GM20431 (cell line): ENCODE measurements around the gene TRIM28.
"Not testable (repeated sequence)": the region's sequence is repeated elsewhere in the genome, so short reads cannot be mapped to it uniquely, and the experiment has no call there.

Experiments
- in situ Hi-C: fragments of 300-500 bp; cut with MseI, MboI; formaldehyde crosslinking; loops from one replicate; pipeline ENCODE4 v1.15.0; 2020; ENCODE audit warnings: low sequenced_read_pairs; ENCODE audit not compliant: unreplicated experiment

Gene TRIM28

DNA sequence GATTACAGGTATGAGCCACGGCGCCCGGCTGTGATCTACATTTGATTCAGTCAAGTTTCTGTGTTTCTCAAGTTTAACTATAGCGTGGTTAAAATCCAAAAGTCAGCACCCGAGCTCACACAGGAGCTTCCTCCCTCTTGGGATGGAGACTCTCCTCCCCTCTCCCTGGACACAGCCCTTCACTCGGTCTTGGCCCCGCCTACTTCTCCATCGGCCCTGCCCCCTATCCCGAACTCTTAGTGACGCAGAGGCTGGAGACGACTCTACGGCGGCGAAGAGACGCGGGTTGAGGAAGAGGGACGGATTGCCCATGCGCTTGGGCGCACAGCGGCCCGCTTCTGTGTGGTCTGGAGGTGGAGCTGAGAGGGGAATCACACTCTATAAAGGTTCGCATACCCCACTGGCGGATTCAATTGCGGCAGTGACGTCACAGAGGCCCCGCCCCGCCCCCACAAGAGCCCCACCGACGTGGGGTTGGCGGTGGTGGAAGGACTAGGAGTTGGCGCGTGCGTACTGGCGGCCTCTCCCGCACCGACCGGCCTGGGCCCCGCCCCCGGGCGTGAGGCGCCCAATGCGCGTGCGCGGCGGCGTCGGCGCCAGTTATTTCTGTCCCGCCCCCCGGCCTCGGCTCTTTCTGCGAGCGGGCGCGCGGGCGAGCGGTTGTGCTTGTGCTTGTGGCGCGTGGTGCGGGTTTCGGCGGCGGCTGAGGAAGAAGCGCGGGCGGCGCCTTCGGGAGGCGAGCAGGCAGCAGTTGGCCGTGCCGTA is at the start of gene TRIM28:
TSS of gene TRIM28 (plus strand) at position 239 of the 765 bp plus-strand sequence. CDS start 694 bp downstream, outside the sequence.
- in situ Hi-C loops = no loop called here

GRCh38 chr19:58497634-58498170 is 46.2 kb upstream of the TRIM28 start:
- in situ Hi-C loops = no loop called here

DNA sequence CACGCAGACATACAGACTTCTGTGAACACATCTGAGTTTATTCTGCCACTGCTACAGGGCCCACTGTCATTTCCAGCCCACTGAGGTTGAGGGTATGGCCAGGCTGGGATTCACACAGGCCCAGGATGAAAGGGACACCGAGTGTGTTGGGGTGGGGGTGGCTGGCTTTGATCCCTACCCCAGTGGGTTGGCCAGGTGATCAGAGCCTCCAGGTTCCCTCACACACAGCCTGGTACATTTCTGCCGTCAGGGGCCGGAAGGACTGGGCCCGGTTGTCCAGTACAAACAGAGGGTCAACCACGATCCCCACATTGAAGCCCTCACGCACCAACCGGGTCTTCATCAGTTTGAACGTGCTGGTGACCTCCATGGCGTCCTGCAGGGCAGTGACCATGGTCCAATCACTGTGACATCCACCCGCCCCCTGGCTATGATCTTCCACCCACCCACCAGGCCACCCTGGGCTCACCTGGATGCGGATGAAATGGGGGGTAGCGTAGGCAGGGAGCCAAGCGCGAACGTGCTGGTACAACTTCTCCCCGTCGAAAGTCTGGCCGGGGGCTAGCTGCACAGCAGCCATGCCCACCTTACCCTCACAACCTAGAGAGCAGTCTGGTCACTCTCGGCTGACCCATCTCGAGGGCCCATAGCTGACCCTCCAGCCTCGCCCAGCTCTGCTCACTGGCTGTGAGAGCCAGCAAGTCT is 45.4 kb upstream of the TRIM28 start:
- in situ Hi-C loops = no loop called here

GRCh38 chr19:58499021-58499927 is 44.6 kb upstream of the TRIM28 start:
- in situ Hi-C loops = no loop called here

GRCh38 chr19:58500242-58500641 is 43.6 kb upstream of the TRIM28 start:
- in situ Hi-C loops = no loop called here

GRCh38 chr19:58507602-58508223 is 36.2 kb upstream of the TRIM28 start:
- in situ Hi-C loops = not testable (repeated sequence)

DNA sequence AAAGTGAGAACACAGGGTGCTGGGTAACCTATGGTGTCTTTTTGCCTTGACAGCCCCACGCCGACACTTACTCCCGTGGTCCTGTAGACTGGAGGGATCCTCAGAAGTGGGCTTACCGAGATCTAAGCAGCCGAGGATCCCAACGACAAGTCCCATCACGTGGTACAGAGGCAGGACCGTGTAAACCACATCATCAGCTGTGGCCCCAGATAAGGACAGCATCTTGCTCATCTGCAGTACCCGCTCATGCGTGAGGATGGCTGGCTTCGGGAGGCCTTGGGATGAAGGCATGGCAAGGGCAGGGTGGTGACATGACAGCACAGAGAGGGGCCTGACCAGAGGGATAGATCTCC is 34.2 kb upstream of the TRIM28 start:
- in situ Hi-C loops = no loop called here

- in situ Hi-C loops = no loop called here
Observed at GRCh38 chr19:58510084-58510862, 33.6 kb upstream of the TRIM28 start.

- in situ Hi-C loops = no loop called here
Observed at GRCh38 chr19:58511353-58512208, 32.3 kb upstream of the TRIM28 start, which contains the start of gene SLC27A5. Gene SLC27A5, minus strand, starts transcription at chr19:58511992. Its CDS starts 37 bp downstream, at chr19:58511955.

DNA sequence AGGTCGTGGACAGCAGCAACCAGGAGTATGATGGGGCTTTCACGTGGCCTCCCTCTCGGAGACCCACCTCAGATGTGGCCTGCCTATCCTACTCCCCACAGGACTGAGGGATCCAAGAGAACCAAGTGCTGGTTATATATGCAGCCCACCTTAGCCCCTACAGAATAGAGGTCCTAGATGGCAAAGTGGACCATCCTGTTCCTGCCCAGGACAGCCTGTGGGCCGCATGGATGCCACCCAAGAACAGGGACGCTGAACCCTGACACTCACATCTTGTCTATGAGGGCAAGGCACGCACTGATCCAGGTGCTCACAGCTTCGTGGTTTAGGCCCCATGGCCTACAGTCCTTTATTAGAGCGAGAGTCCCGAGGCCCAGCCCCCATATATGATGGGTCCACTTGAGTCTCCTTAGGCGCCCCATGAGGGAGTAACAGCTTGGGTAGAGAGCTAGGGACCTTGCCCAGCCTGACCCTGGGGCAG is 30.6 kb upstream of the TRIM28 start:
- in situ Hi-C loops = no loop called here

- in situ Hi-C loops = no loop called here
Observed at GRCh38 chr19:58513694-58514563, 29.9 kb upstream of the TRIM28 start.

GRCh38 chr19:58514564-58515022 is 29.3 kb upstream of the TRIM28 start:
- in situ Hi-C loops = no loop called here

DNA sequence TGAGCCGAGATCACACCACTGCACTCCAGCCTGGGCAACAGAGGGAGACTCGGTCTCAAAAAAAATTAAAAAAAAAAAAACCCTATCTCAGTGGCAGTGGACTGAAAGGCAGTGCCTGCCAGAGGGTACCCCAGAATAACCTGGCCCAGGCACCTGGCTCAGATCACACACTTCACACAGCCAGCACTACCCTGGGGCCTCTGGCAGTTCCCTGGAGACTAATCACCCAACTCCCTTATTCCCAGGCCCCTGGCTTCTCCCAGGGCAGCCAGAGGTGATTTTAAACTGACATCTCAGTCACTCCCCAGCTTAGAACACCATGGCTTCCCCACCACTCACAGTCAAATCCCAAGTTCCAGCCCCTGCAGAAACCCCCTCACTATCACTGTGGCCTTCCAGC is 28.6 kb upstream of the TRIM28 start:
- in situ Hi-C loops = no loop called here

- in situ Hi-C loops = no loop called here
Observed at GRCh38 chr19:58516246-58516836, 27.5 kb upstream of the TRIM28 start.

GRCh38 chr19:58516964-58517833 is 26.7 kb upstream of the TRIM28 start:
- in situ Hi-C loops = no loop called here
